Effector memory CD8-positive, alpha-beta T cell (primary cell): ENCODE data around the gene SLC38A10.

Source experiments
- ATAC-seq: fragments of 150-1000 bp; cut with Tn5 transposase; replicated peaks from 2 replicates; pipeline ENCODE4 v1.10.0; 2021; ENCODE audit warnings: mild to moderate bottlenecking, moderate library complexity
- DNase-seq, 3 experiments: peaks; one replicate each; pipeline ENCODE4 v3.0.0; 2021
- H3K27ac Mint-ChIP-seq, 2 donors: one replicate each; pipeline ENCODE4 v1.8.0; 2022; ENCODE audit warnings: mild to moderate bottlenecking in 2 of 2, mixed read lengths in 2 of 2, moderate library complexity in 2 of 2
- H3K27me3 Mint-ChIP-seq, 2 donors: one replicate each; pipeline ENCODE4 v1.8.0; 2022; ENCODE audit warnings: mixed read lengths in 2 of 2
- H3K36me3 Mint-ChIP-seq: one replicate; pipeline ENCODE4 v1.8.0; 2022; ENCODE audit warnings: mild to moderate bottlenecking, moderate library complexity, mixed read lengths; ENCODE audit not compliant: insufficient read depth
- H3K4me1 Mint-ChIP-seq, 2 donors: one replicate each; pipeline ENCODE4 v1.8.0; 2022; ENCODE audit warnings: low read depth in 2 of 2, mixed read lengths in 2 of 2
- H3K4me3 Mint-ChIP-seq, 2 donors: one replicate each; pipeline ENCODE4 v1.8.0; 2022; ENCODE audit warnings: mild to moderate bottlenecking in 2 of 2, mixed read lengths in 2 of 2, moderate library complexity in 2 of 2
- H3K9me3 Mint-ChIP-seq, 2 donors: one replicate each; pipeline ENCODE4 v1.8.0; 2022; ENCODE audit warnings: mixed read lengths in 2 of 2

Gene SLC38A10

DNA sequence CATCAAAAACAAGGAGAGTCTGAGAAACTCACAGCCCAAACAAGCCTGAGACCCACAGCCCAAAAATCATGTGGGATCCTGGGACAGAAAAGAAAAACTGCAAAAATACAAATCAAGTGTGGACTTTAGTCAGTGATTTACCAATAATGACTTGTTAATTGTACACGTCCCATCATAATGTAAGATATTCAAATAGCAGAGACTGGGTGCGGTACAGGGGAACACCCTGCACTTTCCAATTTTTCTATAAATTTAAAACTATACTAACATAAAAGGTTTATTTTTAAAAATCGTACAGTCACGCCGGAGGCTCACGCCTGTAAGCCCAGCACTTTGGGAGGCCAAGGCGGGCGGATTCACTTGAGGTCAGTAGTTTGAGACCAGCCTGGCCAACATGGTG lies 81.1 kb downstream of the SLC38A10 start:
- no peaks in the 10 kb centered on the region for H3K27me3 Mint-ChIP-seq
- no peak overlapping the region for H3K4me3 Mint-ChIP-seq
- no peaks in the 10 kb centered on the region for H3K9me3 Mint-ChIP-seq
- H3K27ac Mint-ChIP-seq = no peak overlapping the region
- ATAC-seq (no peak), DNase-seq (no peak)
- H3K4me1 Mint-ChIP-seq = no peaks in the 10 kb centered on the region
- H3K36me3 Mint-ChIP-seq = peaks cover 3% of the 10 kb centered on the region

DNA sequence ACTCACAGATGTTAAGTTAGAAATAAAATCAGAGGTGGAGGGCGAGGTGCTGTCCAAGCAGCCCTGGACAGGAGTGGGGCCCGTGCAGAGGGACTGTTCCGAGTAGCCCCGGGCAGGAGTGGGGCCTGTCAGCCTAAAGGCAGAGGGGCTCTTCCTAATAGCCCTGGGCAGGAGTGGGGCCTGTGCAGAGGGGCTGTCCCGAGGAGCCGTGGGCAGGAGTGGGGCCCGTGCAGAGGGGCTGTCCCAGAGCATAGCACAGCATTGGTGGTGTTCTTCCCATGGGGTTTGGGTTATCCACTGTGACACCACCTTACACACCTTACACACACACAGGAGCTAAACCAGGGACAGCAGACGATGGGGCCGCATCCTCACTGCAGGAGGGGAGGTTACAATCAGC lies 82.7 kb downstream of the SLC38A10 start:
- no peak overlapping the region for H3K27ac Mint-ChIP-seq
- ATAC-seq = no peak
- no peak overlapping the region for H3K4me3 Mint-ChIP-seq
- H3K4me1 Mint-ChIP-seq = peaks cover 0 to 4% of the 10 kb centered on the region in 2 donors
- no peak for DNase-seq
- no peaks in the 10 kb centered on the region for H3K9me3 Mint-ChIP-seq
- peaks cover 3% of the 10 kb centered on the region for H3K36me3 Mint-ChIP-seq
- H3K27me3 Mint-ChIP-seq = no peaks in the 10 kb centered on the region

DNA sequence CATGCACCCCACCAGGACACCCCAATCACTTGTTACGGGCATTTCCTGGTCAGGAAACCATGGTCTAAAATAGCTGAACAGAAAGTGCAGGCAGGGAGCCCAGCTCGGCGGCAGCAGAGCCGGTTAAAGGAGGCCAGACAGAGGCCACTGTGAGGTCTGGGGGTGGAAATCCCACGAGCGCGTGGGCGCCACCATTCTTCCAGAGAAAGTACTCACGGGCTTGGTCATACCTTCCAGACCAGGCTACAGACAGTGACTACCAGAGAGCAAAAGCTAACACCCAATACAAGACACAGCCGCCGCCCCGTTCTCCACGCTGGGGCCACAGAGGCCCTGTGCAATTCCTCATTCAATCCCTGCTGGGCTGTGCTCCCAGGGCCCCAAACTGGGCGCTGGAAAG lies 84.2 kb downstream of the SLC38A10 start:
- H3K27me3 Mint-ChIP-seq = no peaks in the 10 kb centered on the region
- no peaks in the 10 kb centered on the region for H3K9me3 Mint-ChIP-seq
- no peaks in the 10 kb centered on the region for H3K36me3 Mint-ChIP-seq
- no peak overlapping the region for H3K4me3 Mint-ChIP-seq
- peaks cover 0 to 4% of the 10 kb centered on the region in 2 donors for H3K4me1 Mint-ChIP-seq
- ATAC-seq (no peak), DNase-seq (no peak)
- H3K27ac Mint-ChIP-seq = peak overlapping the region in 1 of 2 donors; percentile 38

- Mint-ChIP-seq H3K9me3 (no peaks in the 10 kb centered on the region), H3K27me3 (no peaks in the 10 kb centered on the region), H3K36me3 (peaks cover 1% of the 10 kb centered on the region), H3K27ac (no peak overlapping the region), H3K4me1 (peaks cover 0 to 4% of the 10 kb centered on the region in 2 donors), H3K4me3 (no peak overlapping the region)
- ATAC-seq (no peak), DNase-seq (no peak)
Measured at GRCh38 chr17:81210466-81210865, 84.6 kb downstream of the SLC38A10 start.

GRCh38 chr17:81209141-81209540 lies 86.0 kb downstream of the SLC38A10 start:
- DNase-seq (no peak), ATAC-seq (no peak)
- Mint-ChIP-seq H3K4me3 (no peak overlapping the region), H3K27ac (no peak overlapping the region), H3K9me3 (no peaks in the 10 kb centered on the region), H3K4me1 (peaks cover 0 to 4% of the 10 kb centered on the region in 2 donors), H3K36me3 (peaks cover 3% of the 10 kb centered on the region), H3K27me3 (no peaks in the 10 kb centered on the region)

- Mint-ChIP-seq H3K4me3 (no peak overlapping the region), H3K4me1 (peaks cover 0 to 4% of the 10 kb centered on the region in 2 donors), H3K27ac (no peak overlapping the region), H3K27me3 (no peaks in the 10 kb centered on the region), H3K36me3 (peaks cover 3% of the 10 kb centered on the region), H3K9me3 (no peaks in the 10 kb centered on the region)
- ATAC-seq = no peak
- no peak for DNase-seq
Measured at GRCh38 chr17:81208651-81209050, 86.5 kb downstream of the SLC38A10 start.

DNA sequence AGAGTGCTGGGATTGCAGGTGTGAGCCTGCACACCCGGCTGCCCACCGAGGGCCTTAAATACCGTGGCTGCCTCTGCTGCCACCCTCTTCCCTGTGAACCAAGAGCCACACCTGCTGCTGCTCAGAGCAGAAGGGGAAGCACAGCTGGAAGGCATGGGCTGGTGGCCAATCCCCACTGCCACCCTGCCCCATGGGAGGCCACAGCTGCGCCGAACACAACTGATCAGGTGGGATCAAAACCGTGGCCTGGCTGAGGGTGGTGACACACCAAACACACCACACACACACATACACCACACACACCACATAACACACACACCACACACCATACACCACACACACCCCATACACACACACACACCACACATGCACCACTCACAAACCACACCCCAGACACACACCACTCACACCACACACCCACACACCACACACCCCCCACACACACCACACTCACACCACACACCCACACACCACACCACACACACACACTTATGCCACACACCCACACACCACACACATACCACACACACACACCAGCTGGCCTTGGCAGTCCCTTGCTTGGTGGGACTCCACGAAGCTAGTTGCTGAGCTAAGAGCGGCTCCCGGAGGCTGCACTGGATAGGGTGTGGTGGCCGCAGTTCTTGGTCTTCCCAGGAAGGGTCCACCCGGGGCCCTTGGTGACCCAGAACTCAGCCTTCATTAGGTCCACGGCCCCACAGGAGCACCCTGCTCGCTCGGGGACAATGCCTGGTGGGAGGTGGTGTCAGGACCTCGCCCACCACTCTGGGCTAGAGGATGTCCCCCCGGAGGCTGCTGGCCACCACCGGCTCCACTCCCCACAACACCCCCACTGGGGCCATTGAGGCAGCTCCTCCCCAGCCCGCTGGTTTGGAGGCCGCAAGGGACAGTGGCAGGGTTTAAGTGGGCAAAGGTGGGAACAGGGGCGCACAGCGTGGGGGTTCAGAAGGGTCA lies 87.2 kb downstream of the SLC38A10 start:
- Mint-ChIP-seq H3K36me3 (peaks cover 3% of the 10 kb centered on the region), H3K9me3 (no peaks in the 10 kb centered on the region), H3K27me3 (no peaks in the 10 kb centered on the region), H3K4me1 (peaks cover 0 to 4% of the 10 kb centered on the region in 2 donors), H3K4me3 (no peak overlapping the region), H3K27ac (peak overlapping the region in 1 of 2 donors; percentile 15)
- DNase-seq (no peak), ATAC-seq (no peak)

GRCh38 chr17:81206657-81207056 lies 88.5 kb downstream of the SLC38A10 start:
- peaks cover 3% of the 10 kb centered on the region for H3K36me3 Mint-ChIP-seq
- peaks cover 0 to 4% of the 10 kb centered on the region in 2 donors for H3K4me1 Mint-ChIP-seq
- no peak for DNase-seq
- no peak for ATAC-seq
- H3K27ac Mint-ChIP-seq = peak overlapping the region in 1 of 2 donors; percentile 55
- no peaks in the 10 kb centered on the region for H3K9me3 Mint-ChIP-seq
- H3K27me3 Mint-ChIP-seq = no peaks in the 10 kb centered on the region
- H3K4me3 Mint-ChIP-seq = no peak overlapping the region

GRCh38 chr17:81206166-81206565 lies 88.9 kb downstream of the SLC38A10 start:
- Mint-ChIP-seq H3K9me3 (no peaks in the 10 kb centered on the region), H3K4me1 (peaks cover 0 to 4% of the 10 kb centered on the region in 2 donors), H3K4me3 (no peak overlapping the region), H3K27ac (peak overlapping the region in 1 of 2 donors; percentile 55), H3K27me3 (no peaks in the 10 kb centered on the region), H3K36me3 (peaks cover 3% of the 10 kb centered on the region)
- ATAC-seq (no peak), DNase-seq (no peak)

GRCh38 chr17:81204578-81204977 lies 90.5 kb downstream of the SLC38A10 start:
- Mint-ChIP-seq H3K36me3 (peaks cover 3% of the 10 kb centered on the region), H3K4me3 (no peak overlapping the region), H3K27me3 (no peaks in the 10 kb centered on the region), H3K27ac (no peak overlapping the region), H3K9me3 (no peaks in the 10 kb centered on the region), H3K4me1 (peaks cover 0 to 4% of the 10 kb centered on the region in 2 donors)
- ATAC-seq (no peak), DNase-seq (no peak)

GRCh38 chr17:81203136-81203535 lies 92.0 kb downstream of the SLC38A10 start:
- ATAC-seq (no peak), DNase-seq (no peak)
- peaks cover 0 to 4% of the 10 kb centered on the region in 2 donors for H3K4me1 Mint-ChIP-seq
- no peak overlapping the region for H3K27ac Mint-ChIP-seq
- H3K9me3 Mint-ChIP-seq = no peaks in the 10 kb centered on the region
- no peaks in the 10 kb centered on the region for H3K27me3 Mint-ChIP-seq
- peaks cover 3% of the 10 kb centered on the region for H3K36me3 Mint-ChIP-seq
- no peak overlapping the region for H3K4me3 Mint-ChIP-seq

- Mint-ChIP-seq H3K36me3 (peaks cover 3% of the 10 kb centered on the region), H3K27ac (no peak overlapping the region), H3K27me3 (no peaks in the 10 kb centered on the region), H3K4me1 (no peaks in the 10 kb centered on the region), H3K9me3 (no peaks in the 10 kb centered on the region), H3K4me3 (no peak overlapping the region)
- no peak for ATAC-seq
- DNase-seq = no peak
Measured at GRCh38 chr17:81202318-81202717, 92.8 kb downstream of the SLC38A10 start.

DNA sequence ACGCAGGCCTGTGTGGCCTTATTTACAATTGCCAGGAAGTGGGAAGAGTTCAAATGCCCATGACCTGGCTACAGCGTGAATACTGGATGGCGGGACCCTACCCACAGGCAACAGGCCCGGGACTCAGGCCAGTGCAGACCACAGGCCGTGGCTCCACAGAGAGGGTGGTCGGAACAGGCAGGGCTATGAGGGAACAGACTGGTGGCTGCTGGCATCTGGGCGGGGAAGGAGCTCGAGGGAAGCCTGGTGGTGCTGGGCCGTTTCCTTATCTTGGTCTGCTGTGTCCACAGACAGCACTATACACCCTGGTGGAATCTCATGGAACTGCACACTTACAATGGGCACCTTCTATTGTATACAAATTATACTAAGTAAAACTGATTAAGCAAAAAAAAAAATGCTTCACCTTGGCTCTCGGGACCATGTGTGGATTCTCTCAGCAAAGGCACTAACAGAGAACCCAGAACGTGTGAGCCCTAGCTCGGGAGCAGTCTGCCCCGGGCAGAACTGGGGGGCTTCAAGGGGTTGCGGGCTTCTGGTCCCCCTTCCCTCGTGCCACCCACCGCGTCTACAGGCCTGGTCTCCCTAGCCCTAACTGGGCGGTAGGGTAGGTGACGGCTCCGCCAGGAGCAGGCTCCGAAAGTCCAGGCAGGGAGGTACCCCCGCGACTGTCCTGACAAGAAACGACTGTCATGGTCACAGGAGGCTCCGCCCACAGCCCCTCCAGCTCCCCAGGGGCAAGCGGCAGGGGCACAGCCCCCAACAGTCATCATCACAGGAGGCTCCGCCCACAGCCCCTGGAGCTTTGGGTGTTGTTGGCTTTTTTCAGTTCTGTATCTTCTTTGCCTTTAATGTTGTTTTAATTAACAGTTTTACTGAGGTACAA lies 94.2 kb downstream of the SLC38A10 start:
- Mint-ChIP-seq H3K9me3 (no peaks in the 10 kb centered on the region), H3K4me1 (no peaks in the 10 kb centered on the region), H3K27me3 (no peaks in the 10 kb centered on the region), H3K36me3 (peaks cover 3% of the 10 kb centered on the region), H3K27ac (no peak overlapping the region), H3K4me3 (no peak overlapping the region)
- no peak for DNase-seq
- peak; percentile 53 for ATAC-seq
